Stimulated activated CD8-positive, alpha-beta memory T cell treated with anti-CD3 and anti-CD28 coated beads, Interleukin-12 subunit alpha, Interleukin-12 subunit beta, amount 100 ng/mL, for 24 hours (primary cell): Measurements from ENCODE around the gene ESPNL.
A peak's percentile ranks its signal among the peaks of the same experiment; 100 is the strongest.
"Not testable (repeated sequence)": the region's sequence is repeated elsewhere in the genome, so short reads cannot be mapped to it uniquely, and the experiment has no call there.

Source experiments
- DNase-seq: peaks from one replicate; pipeline ENCODE4 v3.0.0-alpha.2; 2020; ENCODE audit errors: extremely low read depth

The ESPNL gene, protein sequence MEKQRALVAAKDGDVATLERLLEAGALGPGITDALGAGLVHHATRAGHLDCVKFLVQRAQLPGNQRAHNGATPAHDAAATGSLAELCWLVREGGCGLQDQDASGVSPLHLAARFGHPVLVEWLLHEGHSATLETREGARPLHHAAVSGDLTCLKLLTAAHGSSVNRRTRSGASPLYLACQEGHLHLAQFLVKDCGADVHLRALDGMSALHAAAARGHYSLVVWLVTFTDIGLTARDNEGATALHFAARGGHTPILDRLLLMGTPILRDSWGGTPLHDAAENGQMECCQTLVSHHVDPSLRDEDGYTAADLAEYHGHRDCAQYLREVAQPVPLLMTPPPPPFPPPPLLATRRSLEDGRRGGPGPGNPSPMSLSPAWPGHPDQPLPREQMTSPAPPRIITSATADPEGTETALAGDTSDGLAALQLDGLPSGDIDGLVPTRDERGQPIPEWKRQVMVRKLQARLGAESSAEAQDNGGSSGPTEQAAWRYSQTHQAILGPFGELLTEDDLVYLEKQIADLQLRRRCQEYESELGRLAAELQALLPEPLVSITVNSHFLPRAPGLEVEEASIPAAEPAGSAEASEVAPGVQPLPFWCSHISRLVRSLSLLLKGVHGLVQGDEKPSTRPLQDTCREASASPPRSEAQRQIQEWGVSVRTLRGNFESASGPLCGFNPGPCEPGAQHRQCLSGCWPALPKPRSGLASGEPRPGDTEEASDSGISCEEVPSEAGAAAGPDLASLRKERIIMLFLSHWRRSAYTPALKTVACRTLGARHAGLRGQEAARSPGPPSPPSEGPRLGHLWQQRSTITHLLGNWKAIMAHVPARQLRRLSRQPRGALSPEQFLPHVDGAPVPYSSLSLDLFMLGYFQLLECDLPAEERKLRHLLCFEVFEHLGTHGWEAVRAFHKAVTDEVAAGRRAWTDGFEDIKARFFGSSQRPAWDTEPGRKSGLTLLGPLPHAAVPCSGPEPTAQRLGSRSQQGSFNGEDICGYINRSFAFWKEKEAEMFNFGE

DNA sequence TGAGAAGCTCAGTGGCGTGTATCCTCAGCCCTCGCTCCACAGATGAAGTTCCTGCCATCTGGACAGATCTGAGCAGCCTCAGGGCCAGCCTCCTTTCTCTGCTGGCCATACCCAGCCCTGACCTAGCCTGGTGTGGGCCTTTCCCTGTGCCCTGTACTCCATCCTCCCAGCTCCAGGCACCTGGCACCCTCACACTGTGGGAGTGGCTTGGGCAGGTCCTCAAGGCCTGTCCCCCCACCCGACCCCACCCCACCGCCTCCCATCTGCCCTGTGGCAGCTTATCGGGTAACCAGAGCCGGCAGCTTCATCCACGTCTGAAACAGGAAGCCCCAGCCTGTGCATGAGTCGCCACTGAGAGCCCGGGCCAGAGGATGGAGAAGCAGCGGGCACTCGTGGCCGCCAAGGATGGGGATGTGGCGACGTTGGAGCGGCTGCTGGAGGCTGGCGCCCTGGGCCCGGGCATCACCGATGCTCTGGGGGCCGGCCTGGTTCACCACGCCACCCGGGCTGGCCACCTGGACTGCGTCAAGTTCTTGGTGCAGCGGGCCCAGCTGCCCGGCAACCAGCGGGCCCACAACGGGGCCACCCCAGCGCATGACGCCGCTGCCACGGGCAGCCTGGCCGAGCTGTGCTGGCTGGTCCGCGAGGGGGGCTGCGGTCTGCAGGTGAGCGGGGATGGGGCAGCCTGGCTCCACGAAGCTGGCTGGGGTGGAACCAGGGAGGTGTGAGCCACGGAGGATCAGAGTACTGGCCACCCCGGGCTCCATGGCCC, at the start of gene ESPNL:
Gene ESPNL, plus strand, starts transcription at position 292 of the 772 bp plus-strand sequence. Its CDS starts 80 bp downstream, at position 372.
- DNase-seq, result no peak

DNA sequence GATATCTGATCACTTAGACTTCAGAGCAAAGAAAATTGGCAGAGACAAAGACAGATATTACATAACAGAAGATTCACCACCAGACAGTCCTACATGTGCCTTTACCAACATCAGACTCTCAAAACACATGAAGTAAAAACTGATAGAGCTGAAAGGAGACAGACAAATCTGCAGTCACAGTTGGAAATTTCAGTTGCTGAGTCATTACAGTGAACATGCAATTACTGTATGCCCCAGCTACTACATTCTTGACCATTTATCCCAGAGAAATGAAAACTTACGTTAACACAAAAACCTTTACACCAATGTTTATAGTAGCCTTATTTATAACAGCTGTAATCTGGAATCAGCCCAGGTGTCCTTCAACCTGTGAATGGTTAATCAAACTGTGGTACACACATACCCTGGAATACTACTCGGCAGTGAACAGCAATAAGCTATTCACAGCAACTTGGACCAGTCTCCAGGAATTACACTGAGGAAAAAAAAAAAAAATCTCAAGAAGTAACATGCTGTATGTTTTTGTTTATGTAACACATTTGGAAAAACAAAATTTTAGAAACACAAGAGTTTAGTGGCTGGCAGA, 46.9 kb upstream of the ESPNL start:
- no peak for DNase-seq

DNA sequence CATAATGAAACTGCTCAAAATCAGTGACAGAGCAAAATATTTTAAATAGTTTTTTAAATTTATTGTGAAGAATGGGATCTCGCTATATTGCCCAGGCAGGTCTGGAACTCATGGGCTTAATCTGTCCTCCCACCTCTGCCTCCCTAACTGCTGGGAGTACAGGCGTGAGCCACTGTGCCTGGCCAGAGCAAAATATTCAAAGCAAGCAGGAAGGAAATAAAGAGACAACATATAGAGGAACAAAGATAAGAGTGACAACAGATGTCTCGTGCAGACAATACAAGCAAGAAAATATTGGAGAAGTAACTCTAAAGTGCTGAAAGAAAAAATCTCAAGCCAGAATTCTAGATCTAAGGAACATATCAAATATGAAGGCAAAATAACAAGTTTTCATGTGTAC, 44.3 kb upstream of the ESPNL start:
- no peak for DNase-seq

DNA sequence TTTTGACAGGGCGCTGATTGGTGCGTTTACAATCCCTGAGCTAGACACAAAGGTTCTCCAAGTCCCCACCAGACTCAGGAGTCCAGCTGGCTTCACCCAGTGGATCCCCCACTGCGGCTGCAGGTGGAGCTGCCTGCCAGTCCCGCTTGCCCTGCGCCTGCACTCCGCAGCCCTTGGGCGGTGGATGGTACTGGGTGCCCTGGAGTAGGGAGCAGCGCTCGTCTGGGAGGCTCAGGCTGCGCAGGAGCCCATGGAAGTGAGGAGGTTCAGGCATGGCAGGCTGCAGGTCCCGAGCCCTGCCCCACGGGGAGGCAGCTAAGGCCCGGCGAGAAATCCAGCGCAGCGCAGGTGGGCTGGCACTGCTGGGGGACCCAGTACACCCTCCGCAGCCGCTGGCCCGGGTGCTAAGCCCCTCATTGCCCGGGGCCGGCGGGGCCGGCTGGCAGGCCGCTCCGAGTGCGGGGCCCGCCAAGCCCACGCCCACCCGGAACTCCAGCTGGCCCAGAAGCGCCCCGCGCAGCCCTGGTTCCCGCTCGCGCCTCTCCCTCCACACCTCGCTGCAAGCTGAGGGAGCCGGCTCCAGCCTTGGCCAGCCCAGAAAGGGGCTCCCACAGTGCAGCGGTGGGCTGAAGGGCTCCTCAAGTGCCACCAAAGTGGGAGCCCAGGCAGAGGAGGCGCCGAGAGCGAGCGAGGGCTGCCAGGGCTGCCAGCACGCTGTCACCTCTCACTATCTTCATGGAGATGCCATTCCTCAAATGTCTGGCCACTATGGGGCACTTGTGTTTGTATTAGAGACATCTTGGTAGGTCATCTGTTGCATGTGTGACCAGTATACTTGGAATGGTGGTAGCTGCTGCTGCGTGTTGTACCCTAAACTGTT, 42.2 kb upstream of the ESPNL start:
- not testable (repeated sequence) for DNase-seq

DNA sequence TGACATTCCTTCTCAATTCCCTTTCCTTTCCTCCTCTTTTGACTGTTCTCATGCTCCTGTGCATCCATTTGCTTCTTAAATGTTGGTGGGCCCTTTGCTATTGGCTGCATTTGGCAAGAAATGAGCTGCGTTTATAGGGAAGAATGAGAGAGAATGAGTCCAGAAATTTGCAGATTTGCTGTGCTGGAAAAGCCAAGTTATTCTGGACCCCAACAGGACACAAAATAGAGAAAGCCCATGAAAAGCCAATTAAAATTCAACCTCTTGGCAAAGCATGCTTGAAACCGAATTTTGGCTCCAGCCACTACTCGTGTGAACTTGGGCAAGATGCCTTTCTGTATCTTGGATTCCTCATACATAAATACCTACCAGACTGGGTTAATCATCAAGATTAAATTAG, 40.6 kb upstream of the ESPNL start:
- DNase-seq, result no peak

DNA sequence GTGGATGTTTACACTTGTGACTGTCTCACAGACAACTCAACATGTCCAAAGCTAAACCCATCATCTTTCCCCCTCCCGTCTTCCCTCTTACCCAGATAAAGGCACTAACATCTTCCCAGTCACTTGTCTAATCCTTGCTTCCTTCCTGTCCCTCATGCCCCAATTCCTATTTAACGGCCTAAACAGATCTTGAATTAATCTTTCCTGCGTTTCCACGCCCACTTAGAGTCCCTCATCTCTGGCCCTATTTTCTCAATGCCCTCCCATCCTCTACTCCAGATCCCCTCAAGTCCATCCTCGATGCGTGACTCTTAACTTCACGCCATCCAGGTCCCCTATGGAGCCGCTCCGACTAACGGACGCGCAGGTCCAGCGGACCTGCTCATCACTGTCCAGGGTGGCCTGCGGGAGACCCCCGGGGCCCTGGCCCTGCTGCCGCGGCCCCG, 40.0 kb upstream of the ESPNL start:
- DNase-seq, result no peak

DNA sequence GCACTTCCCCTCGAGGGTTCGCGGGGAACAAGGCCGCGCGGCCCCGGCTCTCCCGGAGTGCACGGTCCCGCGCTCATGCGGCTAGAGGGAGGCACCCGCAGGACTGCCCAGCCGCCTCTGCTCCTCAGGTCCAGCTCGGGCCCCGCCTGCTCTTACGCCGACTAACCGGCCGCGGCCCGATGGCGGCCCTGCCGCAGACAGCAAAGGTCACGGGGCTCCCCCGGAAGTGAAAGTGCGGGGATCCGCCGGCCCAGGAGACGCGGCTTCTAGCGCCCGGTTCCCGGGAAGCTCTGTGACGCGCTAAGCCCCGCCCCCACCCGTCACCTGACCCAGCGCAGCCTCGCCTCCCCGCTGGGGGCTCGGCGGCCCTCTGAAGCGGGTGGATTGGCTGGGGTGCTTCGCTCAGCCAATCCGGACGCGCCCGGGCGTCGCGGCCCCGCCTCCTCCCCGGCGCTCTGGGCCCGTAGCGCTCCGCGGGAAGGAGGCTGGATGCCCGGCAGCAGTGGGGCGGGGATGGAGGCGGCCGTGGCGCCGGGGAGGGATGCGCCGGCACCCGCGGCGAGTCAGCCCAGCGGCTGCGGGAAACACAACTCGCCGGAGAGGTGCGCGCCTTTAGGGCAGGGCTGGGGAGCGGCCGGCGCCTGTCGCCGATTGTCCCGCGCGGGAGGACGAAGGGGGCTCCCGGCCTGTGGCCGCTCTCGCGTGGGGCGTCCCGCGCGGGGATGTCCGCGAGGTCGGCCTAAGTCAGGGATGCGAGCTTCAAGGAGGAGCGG, 39.4 kb upstream of the ESPNL start, which contains the start of gene SCLY:
Gene SCLY, plus strand, starts transcription at position 460 of the 773 bp plus-strand sequence. Its CDS starts 54 bp downstream, at position 514.
- peak; percentile 91 for DNase-seq

DNA sequence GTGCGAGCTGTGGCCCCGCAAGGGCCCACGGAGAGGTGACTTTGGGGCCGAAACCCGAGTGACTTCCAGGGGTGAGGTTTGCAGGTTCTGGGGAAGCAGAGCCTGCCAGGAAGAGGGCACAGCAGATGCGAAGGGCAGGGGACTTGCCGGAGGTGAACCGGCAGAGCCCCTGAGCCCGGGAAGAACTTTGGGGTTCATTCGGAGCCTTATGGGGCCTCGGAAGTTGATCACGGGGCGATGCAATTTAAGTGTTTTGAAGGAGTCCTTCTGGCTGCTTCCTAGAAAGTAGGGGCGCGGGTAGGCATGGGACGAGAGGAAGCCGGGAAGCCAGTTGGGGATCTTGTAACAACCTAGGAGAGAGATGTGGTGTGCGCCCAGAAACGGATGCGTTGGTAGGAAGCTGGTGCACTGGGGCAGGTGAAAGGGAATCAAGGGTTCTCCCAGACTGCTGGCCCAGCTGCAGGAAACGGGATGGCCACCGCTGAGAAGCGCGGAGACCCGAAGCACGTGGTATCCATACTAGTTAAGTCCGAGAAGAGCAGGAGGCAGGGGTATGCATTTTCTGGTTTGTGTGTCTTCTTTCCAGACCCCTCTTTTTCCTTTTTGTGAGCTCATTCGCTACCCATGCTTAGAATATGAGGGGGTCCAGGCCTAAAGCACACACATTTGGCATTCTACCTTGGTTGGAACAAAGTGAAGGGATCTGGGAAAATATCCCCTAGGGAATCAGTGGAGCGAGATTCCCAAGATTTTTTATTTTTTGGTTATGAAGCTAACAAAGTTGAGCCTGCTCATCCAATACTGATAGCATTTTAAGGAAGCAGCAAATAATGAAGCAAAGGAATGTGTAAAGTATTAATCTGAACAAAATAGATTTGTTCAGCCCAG, 38.6 kb upstream of the ESPNL start:
- no peak for DNase-seq

DNA sequence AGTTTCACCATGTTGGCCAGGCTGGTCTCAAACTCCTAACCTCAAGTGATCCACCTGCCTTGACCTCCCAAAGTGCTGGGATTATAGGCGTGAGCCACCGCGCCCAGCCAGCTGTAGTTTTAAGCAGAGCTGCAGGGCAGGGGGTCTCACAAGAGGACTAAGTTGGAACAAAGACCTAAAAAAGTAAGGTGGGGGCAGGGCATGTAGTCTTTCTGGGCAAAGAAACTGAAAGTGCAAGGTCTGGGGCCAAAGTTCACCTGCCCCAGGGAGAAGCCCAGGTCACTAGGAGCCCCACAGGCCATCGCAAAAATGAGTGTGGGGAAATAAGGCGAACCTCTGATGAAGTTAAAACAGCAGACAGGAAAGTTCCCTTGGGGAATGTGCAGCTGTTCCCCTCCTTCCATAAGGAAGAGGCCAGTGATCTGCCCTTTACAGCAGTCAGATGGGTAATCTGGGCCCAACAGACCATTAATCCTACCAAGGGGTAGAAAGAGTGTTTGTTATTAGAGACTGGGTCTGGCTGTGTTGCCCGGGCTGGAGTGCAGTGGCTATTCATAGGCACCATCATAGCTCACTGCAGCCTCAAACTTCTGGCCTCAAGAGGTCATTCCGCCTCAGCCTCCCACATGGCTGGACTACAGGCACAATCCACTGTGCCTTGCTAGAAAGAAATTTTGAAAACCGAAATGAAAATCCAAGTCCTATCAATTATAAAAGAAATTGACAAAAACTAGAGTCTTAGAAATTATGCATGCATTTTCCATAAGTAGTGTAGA, 36.5 kb upstream of the ESPNL start:
- no peak for DNase-seq

DNA sequence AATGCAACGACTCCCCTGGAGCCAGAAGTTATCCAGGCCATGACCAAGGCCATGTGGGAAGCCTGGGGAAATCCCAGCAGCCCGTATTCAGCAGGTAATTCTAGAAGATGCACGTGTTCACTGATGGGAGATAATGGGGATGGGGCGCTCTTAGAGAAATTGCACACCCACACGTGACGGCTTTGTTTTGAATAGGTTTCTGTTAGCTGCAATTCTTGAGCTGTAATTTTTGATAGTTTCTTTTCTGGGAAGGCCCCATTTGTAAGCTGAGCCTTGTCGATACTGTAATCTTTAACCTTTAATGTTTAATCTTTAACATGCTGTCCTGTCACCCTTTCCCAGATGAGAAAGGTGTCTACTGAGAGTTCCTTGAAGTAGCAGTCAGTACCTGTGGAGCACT, 35.8 kb upstream of the ESPNL start:
- no peak for DNase-seq

DNA sequence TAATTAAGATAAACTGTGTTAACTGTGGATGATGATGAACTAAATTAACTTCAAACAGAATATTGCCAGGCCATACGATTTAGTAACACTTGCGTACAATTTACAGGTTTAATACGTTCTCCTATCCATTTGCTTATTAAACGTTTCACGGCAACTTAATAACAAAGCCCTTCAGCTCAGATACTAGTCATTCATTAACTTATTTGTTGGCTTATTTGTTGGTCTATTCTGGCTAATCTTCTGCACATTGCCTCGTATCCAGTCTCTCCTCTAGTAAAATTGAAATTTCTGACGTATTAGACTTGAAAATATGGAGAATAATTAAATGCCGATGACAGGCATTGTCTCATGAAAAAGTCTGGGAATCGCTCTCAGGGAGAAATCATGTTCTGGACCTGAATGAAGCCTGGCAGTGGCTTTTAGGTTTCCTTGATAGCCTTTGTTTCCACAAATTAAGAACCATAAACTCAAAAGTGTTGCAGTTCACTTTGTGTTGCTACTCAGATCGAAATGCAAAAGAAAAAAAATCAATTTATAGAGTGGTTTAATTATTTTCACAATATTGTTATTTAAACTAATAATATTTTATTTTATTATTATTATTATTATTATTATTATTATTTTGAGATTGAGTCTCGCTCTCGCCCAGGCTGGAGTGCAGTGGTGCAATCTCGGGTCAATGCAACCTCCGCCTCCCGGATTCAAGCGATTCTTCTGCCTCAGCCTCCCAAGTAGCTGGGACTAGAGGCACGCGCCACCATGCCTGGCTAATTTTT, 34.9 kb upstream of the ESPNL start:
- DNase-seq, result no peak

DNA sequence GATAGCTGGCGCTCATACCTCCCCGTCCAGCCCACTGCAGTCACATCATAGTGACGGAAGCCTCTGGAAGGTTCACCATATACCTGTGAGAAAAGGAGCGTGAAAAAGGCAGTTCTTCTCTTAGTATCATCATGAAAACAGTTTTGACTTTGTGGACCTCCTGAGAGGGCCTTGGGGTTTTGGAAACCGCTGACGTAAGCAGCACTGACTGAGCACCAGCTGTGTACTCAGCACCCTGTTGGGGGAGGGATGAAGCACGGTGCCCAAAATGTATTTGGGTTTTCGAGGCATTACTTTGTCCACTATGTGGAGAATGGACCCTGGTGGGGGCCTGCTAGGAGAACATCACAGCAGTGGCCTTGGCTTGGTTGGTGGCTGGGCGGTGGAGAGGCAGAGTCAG, 33.9 kb upstream of the ESPNL start:
- DNase-seq, result no peak

DNA sequence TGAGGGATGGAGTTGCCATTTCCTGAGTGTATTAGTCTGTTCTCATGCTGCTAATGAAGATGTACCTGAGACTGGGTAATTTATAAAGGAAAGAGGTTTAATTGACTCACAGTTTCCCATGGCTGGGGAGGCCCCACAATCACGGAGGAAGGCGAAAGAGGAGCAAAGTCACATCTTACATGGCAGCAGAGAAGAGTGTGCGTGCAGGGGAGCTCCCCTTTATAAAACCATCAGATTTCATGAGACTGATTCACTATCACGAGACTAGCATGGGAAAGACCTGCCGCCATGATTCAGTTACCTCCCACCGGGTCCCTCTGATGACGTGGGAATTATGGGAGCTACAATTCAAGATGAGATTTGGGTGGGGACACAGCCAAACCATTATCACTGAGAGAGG, 33.4 kb upstream of the ESPNL start:
- DNase-seq, result not testable (repeated sequence)

DNA sequence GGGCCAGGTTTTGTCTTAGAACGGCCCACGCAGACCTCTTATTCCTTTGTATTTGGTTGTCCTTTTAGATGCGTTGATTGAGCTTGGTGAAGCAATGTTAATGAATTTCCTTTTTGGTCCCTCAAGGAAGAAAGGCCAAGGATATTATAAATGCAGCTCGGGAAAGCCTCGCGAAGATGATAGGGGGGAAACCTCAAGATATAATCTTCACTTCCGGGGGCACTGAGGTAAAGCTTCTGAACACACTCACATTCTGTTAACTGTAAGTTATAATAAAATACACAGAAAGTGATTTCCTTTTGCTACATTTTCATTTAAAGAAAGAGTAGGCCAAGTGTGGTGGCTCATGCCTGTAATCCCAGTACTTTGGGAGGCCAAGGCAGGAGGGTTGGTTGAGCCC, 32.2 kb upstream of the ESPNL start:
- DNase-seq, result no peak

DNA sequence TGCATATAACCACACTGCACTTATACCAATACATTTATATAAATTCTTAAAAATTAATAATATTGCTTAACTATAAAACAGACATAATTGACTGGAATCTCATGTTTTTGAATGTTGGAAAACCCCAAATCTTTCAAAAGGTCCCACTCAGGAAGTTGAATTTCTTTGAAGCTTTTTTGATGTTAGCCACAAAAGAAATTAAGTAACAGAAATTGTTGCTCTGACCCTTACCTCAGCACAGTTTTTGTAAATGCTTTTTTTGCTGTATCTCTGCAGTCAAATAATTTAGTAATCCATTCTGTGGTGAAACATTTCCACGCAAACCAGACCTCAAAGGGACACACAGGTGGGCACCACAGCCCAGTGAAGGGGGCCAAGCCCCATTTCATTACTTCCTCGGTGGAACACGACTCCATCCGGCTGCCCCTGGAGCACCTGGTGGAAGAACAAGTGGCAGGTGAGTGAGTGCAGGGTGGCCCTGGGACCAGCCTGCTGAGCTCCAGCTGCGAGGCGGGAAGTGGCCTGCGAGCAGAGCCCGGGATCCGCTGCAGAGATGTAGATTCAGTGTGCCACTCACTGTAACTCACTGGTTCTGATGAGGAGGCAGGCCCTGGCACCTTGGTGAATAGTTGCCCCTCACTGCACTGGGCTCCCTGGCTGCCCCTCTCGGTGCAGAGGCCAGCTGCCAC, 31.0 kb upstream of the ESPNL start:
- DNase-seq, result no peak

DNA sequence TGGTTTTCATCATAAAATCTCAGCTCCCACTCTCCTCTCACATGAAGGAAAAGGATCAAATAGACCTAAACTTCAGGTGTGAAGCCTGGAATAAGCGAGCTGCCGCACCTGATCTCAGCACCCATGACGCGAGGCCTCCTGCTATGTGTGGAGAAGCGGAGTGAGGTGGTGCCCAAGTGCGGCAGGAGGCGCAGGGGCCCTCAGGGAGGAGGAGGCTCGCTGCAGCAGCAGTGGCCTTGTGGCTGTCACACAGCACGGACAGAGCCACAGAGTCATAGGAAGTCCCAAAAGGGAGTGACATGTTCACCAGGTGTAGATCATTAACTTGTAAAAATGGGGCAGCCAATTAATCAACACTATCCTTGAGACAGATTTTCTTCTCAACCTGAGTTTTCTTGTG, 30.3 kb upstream of the ESPNL start:
- no peak for DNase-seq
